HepG2 (cell line): Measurements from ENCODE around the gene PIK3CB. TPM values are rescaled to one million over a fixed set of nuclear protein-coding genes. Genes with fewer than 3 reads are reported as not detected.

ENCODE experiments used
- CHD2 ChIP-seq: IDR thresholded peaks from 2 replicates; pipeline ENCODE4 v1.6.1; 2011; ENCODE audit warnings: low read depth, low read length, improper control_type of control experiment
- EZH2 ChIP-seq: conservative IDR thresholded peaks from 2 replicates; pipeline ENCODE4 v1.6.1; 2012; ENCODE audit warnings: mild to moderate bottlenecking, low read depth, low read length, moderate library complexity
- MTF2 ChIP-seq: sonication (generic); formaldehyde crosslinking; IDR thresholded peaks from 2 replicates; pipeline ENCODE4 v1.5.0; 2020; ENCODE audit warnings: missing genetic modification reagents, borderline replicate concordance
- MXI1 ChIP-seq: IDR thresholded peaks from 3 replicates; pipeline ENCODE4 v1.6.1; 2012; ENCODE audit warnings: low read depth, low read length, inconsistent platforms, borderline replicate concordance
- ONECUT2 ChIP-seq: sonication (generic); formaldehyde crosslinking; IDR thresholded peaks from 2 replicates; pipeline ENCODE4 v1.4.0; 2020; ENCODE audit warnings: missing genetic modification reagents
- TCF7 ChIP-seq: sonication (generic); IDR thresholded peaks from 2 replicates; pipeline ENCODE4 v1.6.1; 2016; ENCODE audit warnings: antibody characterized with exemption, low read depth
- ZBTB20 ChIP-seq: sonication (generic); formaldehyde crosslinking; IDR thresholded peaks from 2 replicates; pipeline ENCODE4 v1.8.1; 2023; ENCODE audit warnings: missing genetic modification reagents, low read depth, mild to moderate bottlenecking, borderline replicate concordance
- ZIK1 ChIP-seq: sonication (generic); formaldehyde crosslinking; IDR thresholded peaks from 2 replicates; pipeline ENCODE4 v1.5.0; 2020; ENCODE audit warnings: mild to moderate bottlenecking, low read depth, missing genetic modification reagents, borderline replicate concordance
- ZNF20 ChIP-seq: sonication (generic); formaldehyde crosslinking; IDR thresholded peaks from 2 replicates; pipeline ENCODE4 v1.4.0; 2020; ENCODE audit warnings: mild to moderate bottlenecking, moderate library complexity, missing genetic modification reagents
- ZNF335 ChIP-seq: sonication (generic); formaldehyde crosslinking; IDR thresholded peaks from 2 replicates; pipeline ENCODE4 v1.4.0; 2020; ENCODE audit warnings: missing genetic modification reagents
- ZNF549 ChIP-seq: sonication (generic); formaldehyde crosslinking; IDR thresholded peaks from 2 replicates; pipeline ENCODE4 v1.5.0; 2020; ENCODE audit warnings: missing genetic modification reagents
- ZNF577 ChIP-seq: sonication (generic); formaldehyde crosslinking; IDR thresholded peaks from 2 replicates; pipeline ENCODE4 v1.4.0; 2020; ENCODE audit warnings: mild to moderate bottlenecking, low read depth, missing genetic modification reagents, borderline replicate concordance
- polyA plus RNA-seq, 8 experiments: library from polyadenylated mRNA; depleted of rRNA in 3 of 8; stranded (reverse) in 7 of 8; unstranded in 1 of 8; fragments of >200 nt; fragmentation: Illumina TruSeq in 4 of 8; extraction: Trizol in 4 of 8; gene quantifications; 2 replicates each; pipeline versions ENCODE4 v1.2.1 to v1.2.3, GENCODE V29; 2011 to 2016; ENCODE audit warnings: low read depth in 4 of 8, missing spikeins in 1 of 8, mixed read lengths in 1 of 8; ENCODE audit not compliant: insufficient read depth in 1 of 8
- total RNA-seq, 5 experiments: library from RNA; depleted of rRNA; stranded (reverse); fragments of >200 nt; fragmentation: Illumina TruSeq; extraction: Trizol; gene quantifications; 2 replicates each; pipeline ENCODE4 v1.2.3, GENCODE V29; 2016; ENCODE audit warnings: low read depth in 1 of 5
- TF ChIP-seq, protein P1 (sequence below): sonication (generic); formaldehyde crosslinking; IDR thresholded peaks from 2 replicates; pipeline ENCODE4 v1.9.0; 2021; ENCODE audit warnings: missing genetic modification reagents, borderline replicate concordance
- TF ChIP-seq, protein P2 (sequence below): sonication (generic); formaldehyde crosslinking; conservative IDR thresholded peaks from 2 replicates; pipeline ENCODE4 v1.8.0; 2022; ENCODE audit warnings: missing genetic modification reagents
- TF ChIP-seq, protein P3 (sequence below): sonication (generic); formaldehyde crosslinking; IDR thresholded peaks from 2 replicates; pipeline ENCODE4 v1.8.0; 2022; ENCODE audit warnings: mild to moderate bottlenecking, missing genetic modification reagents; ENCODE audit not compliant: insufficient replicate concordance
- TF ChIP-seq, protein P4 (sequence below): sonication (generic); formaldehyde crosslinking; IDR thresholded peaks from 2 replicates; pipeline ENCODE4 v1.8.1; 2022; ENCODE audit warnings: low read depth, mild to moderate bottlenecking, missing genetic modification reagents
- TF ChIP-seq, protein P5 (sequence below): sonication (generic); formaldehyde crosslinking; IDR thresholded peaks from 2 replicates; pipeline ENCODE4 v1.5.0; 2020; ENCODE audit warnings: missing genetic modification reagents

PIK3CB gene
- total and polyA plus RNA-seq, 2 of the 13 experiments (the other 11 are each of a cell fraction or from before 2014, with no cell fraction given) = 6.6 to 18.7 TPM

DNA sequence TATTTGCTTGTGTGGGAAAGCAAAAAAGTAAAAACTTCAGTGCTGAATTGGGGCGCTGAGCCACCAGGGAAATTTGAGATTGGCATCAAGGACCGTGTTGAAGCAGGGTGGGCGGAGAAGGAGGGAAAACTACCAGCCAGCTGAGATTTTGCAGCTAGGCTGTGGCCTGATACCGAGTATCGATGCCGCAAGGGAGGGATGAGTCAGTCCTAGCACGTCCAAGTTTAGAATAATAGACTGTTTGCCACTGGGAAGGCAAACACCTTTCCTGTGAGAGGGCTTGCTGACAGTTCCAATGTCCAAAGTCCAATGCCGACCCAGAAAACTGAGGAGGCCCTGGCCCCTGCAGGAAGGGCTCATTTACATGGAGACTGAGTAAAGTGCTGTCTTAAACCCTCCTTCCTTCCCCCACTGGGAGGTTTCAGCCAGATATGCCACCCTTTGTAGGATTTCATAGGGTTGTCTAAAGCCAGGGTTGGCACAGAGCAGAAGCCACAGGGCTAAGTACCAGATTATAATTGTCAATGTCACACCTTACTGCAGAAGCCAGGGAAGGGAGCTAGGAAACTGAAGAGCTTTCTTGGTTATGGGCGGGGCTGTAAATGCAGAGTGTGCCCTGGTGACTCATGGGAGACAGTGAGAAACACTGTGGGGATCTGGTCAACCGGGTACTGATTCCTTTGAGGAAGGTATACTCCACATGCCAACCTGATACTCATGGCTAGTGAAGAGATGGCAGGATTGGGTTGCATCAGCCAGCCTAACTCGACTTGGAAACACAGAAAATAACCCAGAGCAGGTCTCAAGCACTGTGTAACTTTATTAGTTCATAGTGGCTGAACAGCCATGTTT, 28.4 kb upstream of the PIK3CB start (continued):
- TF ChIP-seq, protein P1, sequence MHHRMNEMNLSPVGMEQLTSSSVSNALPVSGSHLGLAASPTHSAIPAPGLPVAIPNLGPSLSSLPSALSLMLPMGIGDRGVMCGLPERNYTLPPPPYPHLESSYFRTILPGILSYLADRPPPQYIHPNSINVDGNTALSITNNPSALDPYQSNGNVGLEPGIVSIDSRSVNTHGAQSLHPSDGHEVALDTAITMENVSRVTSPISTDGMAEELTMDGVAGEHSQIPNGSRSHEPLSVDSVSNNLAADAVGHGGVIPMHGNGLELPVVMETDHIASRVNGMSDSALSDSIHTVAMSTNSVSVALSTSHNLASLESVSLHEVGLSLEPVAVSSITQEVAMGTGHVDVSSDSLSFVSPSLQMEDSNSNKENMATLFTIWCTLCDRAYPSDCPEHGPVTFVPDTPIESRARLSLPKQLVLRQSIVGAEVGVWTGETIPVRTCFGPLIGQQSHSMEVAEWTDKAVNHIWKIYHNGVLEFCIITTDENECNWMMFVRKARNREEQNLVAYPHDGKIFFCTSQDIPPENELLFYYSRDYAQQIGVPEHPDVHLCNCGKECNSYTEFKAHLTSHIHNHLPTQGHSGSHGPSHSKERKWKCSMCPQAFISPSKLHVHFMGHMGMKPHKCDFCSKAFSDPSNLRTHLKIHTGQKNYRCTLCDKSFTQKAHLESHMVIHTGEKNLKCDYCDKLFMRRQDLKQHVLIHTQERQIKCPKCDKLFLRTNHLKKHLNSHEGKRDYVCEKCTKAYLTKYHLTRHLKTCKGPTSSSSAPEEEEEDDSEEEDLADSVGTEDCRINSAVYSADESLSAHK (CRISPR knock-in tag) = no peak
- TF ChIP-seq ZNF20 (CRISPR knock-in tag) (no peak), ZIK1 (CRISPR knock-in tag) (no peak), CHD2 (no peak), ZBTB20 (CRISPR knock-in tag) (peak; percentile 86), ZNF577 (no peak), MXI1 (no peak; the same call in 2 of the 3 replicates), MTF2 (CRISPR knock-in tag) (no peak), TCF7 (peak; percentile 53), EZH2 (no peak), ZNF549 (no peak), ONECUT2 (CRISPR knock-in tag) (0 out of 2 replicates have a peak, but pooled peaks have one; percentile 41), ZNF335 (CRISPR knock-in tag) (0 out of 2 replicates have a peak, but pooled peaks have one; percentile 2)
- TF ChIP-seq, protein P2, sequence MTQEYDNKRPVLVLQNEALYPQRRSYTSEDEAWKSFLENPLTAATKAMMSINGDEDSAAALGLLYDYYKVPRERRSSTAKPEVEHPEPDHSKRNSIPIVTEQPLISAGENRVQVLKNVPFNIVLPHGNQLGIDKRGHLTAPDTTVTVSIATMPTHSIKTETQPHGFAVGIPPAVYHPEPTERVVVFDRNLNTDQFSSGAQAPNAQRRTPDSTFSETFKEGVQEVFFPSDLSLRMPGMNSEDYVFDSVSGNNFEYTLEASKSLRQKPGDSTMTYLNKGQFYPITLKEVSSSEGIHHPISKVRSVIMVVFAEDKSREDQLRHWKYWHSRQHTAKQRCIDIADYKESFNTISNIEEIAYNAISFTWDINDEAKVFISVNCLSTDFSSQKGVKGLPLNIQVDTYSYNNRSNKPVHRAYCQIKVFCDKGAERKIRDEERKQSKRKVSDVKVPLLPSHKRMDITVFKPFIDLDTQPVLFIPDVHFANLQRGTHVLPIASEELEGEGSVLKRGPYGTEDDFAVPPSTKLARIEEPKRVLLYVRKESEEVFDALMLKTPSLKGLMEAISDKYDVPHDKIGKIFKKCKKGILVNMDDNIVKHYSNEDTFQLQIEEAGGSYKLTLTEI (CRISPR knock-in tag) = no peak
- TF ChIP-seq, protein P3, sequence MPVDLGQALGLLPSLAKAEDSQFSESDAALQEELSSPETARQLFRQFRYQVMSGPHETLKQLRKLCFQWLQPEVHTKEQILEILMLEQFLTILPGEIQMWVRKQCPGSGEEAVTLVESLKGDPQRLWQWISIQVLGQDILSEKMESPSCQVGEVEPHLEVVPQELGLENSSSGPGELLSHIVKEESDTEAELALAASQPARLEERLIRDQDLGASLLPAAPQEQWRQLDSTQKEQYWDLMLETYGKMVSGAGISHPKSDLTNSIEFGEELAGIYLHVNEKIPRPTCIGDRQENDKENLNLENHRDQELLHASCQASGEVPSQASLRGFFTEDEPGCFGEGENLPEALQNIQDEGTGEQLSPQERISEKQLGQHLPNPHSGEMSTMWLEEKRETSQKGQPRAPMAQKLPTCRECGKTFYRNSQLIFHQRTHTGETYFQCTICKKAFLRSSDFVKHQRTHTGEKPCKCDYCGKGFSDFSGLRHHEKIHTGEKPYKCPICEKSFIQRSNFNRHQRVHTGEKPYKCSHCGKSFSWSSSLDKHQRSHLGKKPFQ (CRISPR knock-in tag) = peak; percentile 86
- TF ChIP-seq, protein P4, sequence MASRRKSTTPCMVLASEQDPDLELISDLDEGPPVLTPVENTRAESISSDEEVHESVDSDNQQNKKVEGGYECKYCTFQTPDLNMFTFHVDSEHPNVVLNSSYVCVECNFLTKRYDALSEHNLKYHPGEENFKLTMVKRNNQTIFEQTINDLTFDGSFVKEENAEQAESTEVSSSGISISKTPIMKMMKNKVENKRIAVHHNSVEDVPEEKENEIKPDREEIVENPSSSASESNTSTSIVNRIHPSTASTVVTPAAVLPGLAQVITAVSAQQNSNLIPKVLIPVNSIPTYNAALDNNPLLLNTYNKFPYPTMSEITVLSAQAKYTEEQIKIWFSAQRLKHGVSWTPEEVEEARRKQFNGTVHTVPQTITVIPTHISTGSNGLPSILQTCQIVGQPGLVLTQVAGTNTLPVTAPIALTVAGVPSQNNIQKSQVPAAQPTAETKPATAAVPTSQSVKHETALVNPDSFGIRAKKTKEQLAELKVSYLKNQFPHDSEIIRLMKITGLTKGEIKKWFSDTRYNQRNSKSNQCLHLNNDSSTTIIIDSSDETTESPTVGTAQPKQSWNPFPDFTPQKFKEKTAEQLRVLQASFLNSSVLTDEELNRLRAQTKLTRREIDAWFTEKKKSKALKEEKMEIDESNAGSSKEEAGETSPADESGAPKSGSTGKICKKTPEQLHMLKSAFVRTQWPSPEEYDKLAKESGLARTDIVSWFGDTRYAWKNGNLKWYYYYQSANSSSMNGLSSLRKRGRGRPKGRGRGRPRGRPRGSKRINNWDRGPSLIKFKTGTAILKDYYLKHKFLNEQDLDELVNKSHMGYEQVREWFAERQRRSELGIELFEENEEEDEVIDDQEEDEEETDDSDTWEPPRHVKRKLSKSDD = no peak
- TF ChIP-seq, protein P5, sequence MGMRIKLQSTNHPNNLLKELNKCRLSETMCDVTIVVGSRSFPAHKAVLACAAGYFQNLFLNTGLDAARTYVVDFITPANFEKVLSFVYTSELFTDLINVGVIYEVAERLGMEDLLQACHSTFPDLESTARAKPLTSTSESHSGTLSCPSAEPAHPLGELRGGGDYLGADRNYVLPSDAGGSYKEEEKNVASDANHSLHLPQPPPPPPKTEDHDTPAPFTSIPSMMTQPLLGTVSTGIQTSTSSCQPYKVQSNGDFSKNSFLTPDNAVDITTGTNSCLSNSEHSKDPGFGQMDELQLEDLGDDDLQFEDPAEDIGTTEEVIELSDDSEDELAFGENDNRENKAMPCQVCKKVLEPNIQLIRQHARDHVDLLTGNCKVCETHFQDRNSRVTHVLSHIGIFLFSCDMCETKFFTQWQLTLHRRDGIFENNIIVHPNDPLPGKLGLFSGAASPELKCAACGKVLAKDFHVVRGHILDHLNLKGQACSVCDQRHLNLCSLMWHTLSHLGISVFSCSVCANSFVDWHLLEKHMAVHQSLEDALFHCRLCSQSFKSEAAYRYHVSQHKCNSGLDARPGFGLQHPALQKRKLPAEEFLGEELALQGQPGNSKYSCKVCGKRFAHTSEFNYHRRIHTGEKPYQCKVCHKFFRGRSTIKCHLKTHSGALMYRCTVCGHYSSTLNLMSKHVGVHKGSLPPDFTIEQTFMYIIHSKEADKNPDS = no peak; the same call in 1 of the 2 replicates
